ENCODE data around the gene NMRK1.

- TF ChIP-seq YY1 (IDR thresholded peaks at IDR 0.05; ENCODE audit: insufficient read depth, insufficient read length) (no peak), SUZ12 (IDR thresholded peaks at IDR 0.05; ENCODE audit: extremely low read depth, insufficient read depth, insufficient read length) (no peak)
Measured at GRCh38 chr9:75105019-75105540, 17.1 kb upstream of the NMRK1 start.

Measured in NT2/D1 (cell line).